ENCODE measurements around the gene DSG3.

DSG3 gene

GRCh38 chr18:31447530-31448191 is at the start of gene DSG3:
Gene DSG3, plus strand, starts transcription at chr18:31447741. Its CDS starts 137 bp downstream, at chr18:31447878.
- DNase-seq (ENCODE audit: low read depth in 2 of 2), result no peak

- no peak for DNase-seq (ENCODE audit: low read depth in 2 of 2)
Observed at GRCh38 chr18:31398191-31398590, 49.4 kb upstream of the DSG3 start.

GRCh38 chr18:31399306-31400032 is 48.1 kb upstream of the DSG3 start:
- DNase-seq (ENCODE audit: low read depth in 2 of 2), result no peak

- no peak for DNase-seq (ENCODE audit: low read depth in 2 of 2)
Observed at GRCh38 chr18:31401156-31402025, 46.1 kb upstream of the DSG3 start.

GRCh38 chr18:31402026-31402373 is 45.5 kb upstream of the DSG3 start:
- no peak for DNase-seq (ENCODE audit: low read depth in 2 of 2)

- DNase-seq (ENCODE audit: low read depth in 2 of 2), result no peak
Observed at GRCh38 chr18:31403409-31403808, 44.1 kb upstream of the DSG3 start.

GRCh38 chr18:31407649-31408048 is 39.9 kb upstream of the DSG3 start:
- no peak for DNase-seq (ENCODE audit: low read depth in 2 of 2)

GRCh38 chr18:31409276-31409675 is 38.3 kb upstream of the DSG3 start:
- no peak for DNase-seq (ENCODE audit: low read depth in 2 of 2)

- no peak for DNase-seq (ENCODE audit: low read depth in 2 of 2)
Observed at GRCh38 chr18:31410716-31411483, 36.6 kb upstream of the DSG3 start.

- DNase-seq (ENCODE audit: low read depth in 2 of 2), result no peak
Observed at GRCh38 chr18:31413137-31413536, 34.4 kb upstream of the DSG3 start.

GRCh38 chr18:31417850-31418249 is 29.7 kb upstream of the DSG3 start:
- DNase-seq (ENCODE audit: low read depth in 2 of 2), result no peak

- DNase-seq (ENCODE audit: low read depth in 2 of 2), result no peak
Observed at GRCh38 chr18:31419457-31419932, 28.0 kb upstream of the DSG3 start.

GRCh38 chr18:31420032-31420431 is 27.5 kb upstream of the DSG3 start:
- DNase-seq (ENCODE audit: low read depth in 2 of 2), result no peak

- DNase-seq (ENCODE audit: low read depth in 2 of 2), result no peak
Observed at GRCh38 chr18:31420524-31420923, 27.0 kb upstream of the DSG3 start.

GRCh38 chr18:31424383-31424988 is 23.1 kb upstream of the DSG3 start:
- DNase-seq (ENCODE audit: low read depth in 2 of 2), result no peak

GRCh38 chr18:31426021-31426420 is 21.5 kb upstream of the DSG3 start:
- no peak for DNase-seq (ENCODE audit: low read depth in 2 of 2)

- DNase-seq (ENCODE audit: low read depth in 2 of 2), result no peak
Observed at GRCh38 chr18:31426871-31427406, 20.6 kb upstream of the DSG3 start.

- no peak for DNase-seq (ENCODE audit: low read depth in 2 of 2)
Observed at GRCh38 chr18:31428211-31428610, 19.3 kb upstream of the DSG3 start.

- DNase-seq (ENCODE audit: low read depth in 2 of 2), result no peak
Observed at GRCh38 chr18:31429623-31430022, 17.9 kb upstream of the DSG3 start.

- DNase-seq (ENCODE audit: low read depth in 2 of 2), result no peak
Observed at GRCh38 chr18:31430072-31430471, 17.5 kb upstream of the DSG3 start.

GRCh38 chr18:31430554-31430953 is 17.0 kb upstream of the DSG3 start:
- no peak for DNase-seq (ENCODE audit: low read depth in 2 of 2)
